GM18858 (cell line): Measurements from ENCODE around the gene BID.

Source experiments
- ATAC-seq: cut with Tn5 transposase; IDR thresholded peaks from one replicate; pipeline ENCODE4 v1.9.1; 2021; ENCODE audit not compliant: unreplicated experiment

The BID gene

DNA sequence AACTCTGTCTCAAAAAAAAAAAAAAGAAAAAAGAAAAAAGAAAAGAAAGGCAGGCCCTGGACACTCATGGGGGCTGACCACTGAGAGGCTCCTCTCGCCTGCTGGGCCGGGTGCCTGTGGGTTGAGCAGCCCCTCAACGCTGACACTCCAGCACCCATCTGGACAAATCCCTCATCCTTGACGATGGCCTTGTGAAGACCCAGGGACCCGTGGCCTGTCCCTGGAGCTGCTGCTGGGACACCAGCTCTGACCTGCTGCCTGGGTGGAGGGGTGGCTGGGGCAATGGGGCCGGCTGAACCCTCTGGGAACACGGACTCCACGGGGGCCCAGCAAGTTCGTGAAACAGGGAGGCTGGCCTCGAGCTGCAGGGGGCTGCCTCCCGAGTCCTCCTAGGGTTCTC, 10.5 kb upstream of the BID start:
- ATAC-seq = no peak

DNA sequence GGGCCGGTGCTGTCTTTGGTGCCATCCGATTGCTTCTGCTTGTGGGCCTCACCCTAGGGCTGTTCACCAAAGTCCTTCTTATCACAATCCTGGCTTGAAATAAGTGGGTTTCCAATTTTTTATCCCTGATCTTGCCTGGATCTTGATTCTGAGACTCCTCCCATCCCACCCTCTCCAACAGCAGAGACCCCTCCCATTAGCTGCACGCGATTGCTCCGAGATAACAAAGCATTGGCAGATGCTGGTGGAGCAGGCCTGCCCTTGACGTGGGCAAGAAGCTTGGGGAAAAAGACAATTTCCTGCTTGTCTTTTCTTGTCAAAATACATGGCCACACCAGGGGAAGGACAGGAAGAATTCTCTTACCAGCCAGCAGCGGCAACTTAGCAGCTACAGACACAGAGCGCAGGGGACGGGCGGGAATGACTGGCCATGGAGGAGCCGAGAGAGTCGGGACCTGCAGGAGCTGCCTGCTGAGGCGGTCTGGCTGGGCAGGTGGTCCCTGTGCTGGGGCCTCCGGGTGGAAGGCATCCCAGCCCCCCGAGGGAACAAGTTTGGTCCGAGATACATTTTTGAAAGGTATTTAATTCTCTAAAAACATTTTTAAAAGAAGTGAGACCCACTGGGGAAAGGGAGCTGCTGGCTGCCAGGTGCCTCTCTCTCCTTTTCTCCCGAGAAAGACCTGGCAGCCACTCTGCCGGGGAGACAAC, 9.7 kb upstream of the BID start:
- no peak for ATAC-seq

DNA sequence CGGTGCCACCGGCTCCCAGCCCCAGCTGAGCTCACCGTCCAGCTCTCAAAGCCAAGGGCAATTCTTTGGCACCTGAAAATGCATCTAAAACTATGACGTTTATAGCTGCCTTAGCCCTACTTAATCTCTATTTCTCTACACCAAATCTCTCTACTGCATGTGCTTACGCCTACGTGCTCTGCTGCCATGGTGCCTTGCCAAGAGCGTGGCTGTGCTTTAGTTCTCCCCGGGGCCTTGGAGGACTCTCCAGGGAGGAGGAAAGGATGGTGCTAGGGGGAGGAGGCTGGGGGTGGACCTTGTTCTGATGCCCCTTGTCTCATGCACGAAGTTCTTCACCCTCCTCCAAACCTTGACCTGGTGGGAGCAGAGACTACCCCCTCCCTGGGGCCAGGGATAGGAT, 9.0 kb upstream of the BID start:
- ATAC-seq = no peak

- ATAC-seq = no peak
Measured at GRCh38 chr22:17782621-17783020, 8.4 kb upstream of the BID start.

DNA sequence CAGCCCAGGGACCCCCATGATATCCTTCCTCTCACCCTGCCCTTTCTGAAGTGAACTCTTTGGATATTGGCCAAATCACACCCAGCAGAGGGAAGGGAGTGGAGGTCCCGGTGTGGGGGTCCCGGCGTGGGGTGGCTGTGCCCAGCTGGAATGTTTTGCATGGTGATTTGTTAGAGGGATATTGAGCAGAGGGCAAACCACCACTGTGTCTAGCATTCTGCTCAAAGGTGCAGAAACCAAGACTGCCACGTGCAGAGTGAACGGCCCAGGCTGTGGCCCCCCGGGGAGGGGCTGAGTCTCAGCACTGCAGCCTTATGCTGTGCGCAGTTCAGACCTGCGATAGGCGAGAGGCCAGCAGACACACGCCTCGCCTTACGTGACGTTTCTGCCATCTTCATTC, 7.9 kb upstream of the BID start:
- ATAC-seq = no peak

- peak; percentile 34 for ATAC-seq
Measured at GRCh38 chr22:17781319-17782031, 7.2 kb upstream of the BID start.

DNA sequence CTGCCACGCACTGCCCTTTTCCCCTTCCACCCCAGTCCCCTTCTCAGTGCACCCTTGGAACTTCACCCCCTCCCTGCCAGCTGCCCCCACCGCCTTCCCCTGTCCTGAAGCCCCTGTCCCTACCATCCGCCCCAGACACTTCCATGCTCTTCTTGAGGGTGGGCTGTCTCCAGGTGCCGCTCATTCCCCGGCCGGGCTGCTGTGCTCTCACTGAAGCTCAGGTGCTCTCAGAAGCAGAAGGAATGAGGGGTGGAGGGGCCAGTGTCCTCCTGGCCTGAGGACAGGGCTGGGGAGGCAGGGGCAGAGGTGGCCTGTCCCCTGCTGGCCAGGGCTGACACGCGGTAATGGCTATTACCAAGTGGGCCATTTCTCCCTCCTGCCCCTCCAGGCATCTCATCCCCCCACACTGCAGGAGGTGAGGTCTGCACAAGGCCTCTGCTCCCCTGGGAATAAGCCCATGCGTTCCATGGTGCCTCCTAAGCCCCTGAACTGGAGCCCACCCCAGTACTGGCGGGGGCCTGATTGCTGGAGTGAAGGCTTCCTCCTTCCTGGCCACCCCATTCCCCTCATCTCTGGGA, 6.6 kb upstream of the BID start:
- ATAC-seq = no peak

- no peak for ATAC-seq
Measured at GRCh38 chr22:17780116-17780740, 6.0 kb upstream of the BID start.

GRCh38 chr22:17779286-17780115, 5.2 kb upstream of the BID start:
- no peak for ATAC-seq

DNA sequence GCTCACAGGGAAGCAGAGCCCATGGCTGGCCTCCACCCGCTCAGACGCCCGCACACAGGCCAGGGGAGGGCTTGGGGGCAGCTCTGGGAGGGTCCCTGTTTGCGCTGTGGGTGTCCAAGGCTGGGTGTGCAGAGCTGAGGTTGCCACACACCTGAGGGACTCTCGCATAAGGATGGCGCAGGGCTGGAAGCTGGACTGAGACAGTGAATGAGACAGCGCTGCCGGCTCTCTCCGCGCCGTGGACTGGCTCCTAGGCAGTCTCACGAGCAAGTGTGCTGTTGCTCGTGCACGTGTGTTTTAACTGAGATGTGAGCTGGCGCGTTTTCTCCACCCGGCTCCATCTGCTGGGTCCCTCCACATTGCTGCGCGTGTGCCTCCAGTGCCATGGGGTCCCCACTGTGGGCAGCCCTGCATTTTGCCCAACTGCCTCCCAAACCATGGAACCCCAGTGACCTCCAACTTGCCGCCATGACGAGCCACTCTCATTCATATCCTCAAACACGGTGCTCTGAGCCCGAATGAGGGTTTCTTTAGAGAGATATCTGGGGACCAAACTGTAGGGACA, 4.2 kb upstream of the BID start:
- ATAC-seq = no peak

GRCh38 chr22:17777717-17778044, 3.4 kb upstream of the BID start:
- ATAC-seq = no peak

DNA sequence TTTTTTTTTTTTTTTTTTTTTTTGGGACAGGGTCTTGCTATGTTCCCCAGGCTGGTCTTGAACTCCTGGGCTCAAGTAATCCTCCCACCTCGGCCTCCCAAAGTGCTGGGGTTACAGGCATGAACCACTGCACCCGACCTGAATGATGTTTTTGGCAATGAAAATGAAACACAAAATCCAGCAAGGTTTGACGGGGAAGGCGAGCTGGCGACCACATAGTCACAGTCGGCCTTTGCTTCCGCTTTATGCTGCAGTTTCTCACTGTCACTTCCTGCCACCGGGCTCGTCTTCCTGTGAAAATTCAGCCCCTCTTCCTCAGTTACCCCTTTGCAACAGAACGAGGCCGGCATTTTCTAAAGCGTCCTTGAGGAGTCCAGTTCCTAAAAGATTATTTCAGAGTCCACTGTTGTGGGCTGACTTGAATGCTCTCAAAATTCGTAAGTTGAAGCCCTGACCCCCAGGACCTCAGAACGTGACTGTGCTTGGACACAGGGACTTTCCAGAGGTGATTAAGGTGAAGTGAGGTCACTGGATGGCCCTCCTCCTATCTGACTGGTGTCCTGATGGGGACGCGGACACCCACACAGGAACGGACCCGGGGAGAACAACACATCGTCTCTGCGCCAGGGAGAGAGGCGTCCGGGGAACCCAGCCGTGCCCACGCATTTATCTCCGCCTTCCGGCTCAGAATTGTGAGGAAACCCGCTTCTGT, 2.9 kb upstream of the BID start:
- ATAC-seq = no peak

DNA sequence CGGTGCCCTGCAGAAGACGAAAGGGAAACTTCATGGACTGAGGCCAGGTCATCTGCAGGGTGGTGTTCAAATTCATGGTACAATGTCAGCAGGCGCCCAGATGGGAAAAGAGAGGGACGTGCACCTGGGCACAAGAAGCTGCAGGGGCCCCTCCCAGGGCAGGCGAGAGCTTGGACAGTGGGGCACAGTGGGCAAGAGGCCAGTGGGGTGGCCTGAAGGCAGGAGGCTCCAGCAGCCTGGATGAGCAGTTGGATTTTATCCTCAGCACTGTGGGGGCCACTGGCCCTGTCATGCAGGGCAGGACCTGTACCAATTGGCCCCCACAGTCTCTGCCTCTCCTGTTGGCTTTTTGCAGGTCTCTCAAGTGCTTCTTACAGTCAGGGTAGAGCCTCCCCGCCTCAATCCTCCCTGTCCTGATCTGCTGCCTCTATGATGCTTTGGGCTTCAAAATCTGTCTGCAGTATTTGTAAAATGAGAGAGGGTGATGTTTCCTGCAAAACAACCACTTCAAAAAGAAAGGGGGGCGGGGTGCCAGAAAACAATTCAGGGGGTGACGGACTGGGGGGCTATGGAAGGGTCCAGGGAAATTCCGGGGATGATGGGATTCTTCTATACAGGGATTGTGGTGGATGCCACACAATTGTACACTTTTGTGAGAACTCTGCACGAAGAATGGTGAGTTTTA, 1.7 kb upstream of the BID start:
- ATAC-seq = no peak

DNA sequence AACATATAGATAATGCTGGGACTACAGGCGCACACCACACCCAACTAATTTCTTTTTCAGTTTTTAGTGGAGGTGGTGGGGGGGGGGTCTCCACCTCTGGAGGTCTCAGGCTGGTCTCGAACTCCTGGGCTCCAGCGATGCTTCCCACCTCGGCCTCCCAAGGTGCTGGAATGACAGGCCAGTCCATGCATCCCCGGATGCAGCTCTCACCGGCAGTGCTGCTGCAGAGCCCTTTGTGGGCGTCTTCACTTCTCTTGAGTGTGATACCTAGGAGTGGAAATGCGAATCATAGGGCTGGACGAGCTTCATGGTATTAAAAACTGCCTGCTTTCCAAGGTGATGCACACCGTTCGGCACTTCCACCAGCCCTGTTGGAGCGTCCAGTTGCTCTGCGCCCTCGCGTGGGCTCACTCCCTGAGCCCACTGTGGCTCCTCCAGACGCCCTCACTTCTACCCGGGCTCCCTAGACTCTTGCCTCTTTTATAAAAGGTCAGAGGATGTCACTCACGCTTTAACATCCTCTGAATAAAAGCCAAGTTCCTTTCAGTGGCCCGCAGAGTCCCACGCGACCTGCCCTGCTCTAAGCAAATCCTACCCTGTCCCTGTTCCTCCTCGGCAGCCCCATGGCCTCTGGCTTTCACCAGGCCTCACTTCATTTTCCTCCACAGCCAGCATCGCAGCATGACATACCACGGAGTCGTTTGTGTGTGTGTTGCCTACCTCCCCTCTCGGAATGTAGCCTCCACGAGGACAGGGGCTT, 837 bp upstream of the BID start:
- no peak for ATAC-seq

DNA sequence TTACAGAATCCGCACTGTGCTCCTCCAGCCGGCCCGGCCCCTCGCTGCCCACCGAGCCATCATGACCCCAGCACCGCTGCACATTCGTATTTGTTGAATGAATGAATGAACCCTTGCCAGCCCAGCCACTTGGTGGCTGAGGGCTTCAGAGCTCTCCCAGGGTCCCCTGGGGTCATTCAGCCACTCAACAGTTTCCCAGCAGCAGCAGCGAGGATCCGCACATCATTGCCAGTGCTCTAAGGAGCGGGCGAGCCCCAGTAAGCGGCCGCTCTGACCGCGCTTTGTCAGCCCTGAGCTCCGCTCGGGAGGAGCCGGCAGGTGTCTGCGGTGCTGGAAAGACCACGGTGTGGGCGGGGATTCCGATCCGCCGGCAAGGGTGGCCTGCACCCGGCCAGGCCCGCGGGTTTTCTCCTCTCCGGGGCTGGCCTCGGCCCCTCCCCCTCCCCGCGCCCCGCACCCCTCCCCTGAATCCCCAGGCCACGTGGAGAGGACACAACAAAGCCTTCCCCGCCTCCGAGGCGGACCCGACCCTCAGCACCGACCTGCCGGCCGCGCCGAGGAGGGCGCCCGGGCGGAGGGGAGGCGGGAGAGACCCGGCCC, 563 bp downstream of the BID start:
- no peak for ATAC-seq

DNA sequence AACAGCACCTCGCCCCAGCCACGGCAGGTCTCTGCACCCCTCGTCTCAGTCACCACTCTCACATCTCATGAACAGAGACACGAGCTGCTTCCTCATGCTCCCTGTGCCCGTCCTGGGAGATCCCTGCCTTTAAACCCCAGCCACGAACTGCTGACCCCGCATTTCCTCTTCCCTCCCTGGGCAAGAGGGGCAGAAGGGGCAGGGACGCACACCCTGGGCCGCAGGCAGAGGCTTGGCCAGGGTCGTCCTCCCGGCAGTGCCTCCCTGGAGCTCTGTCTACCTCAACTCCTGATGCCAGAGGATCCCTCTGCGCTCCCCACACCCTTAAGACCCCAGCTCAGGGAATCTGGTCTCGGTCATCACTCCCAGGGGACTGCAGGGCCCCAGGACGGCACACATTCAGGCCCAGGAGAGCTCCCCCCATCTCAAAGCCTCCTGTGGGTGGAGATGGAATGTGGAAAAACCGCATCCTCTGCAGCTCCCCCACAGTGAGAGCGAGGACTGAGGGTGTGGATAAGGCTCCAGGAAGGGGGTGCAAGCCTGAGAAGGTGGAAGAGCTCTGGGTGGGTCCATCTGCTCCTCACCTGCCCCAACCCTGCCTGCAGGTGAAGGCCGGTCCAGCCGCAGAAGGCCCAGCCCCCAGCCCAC, 1.2 kb downstream of the BID start:
- ATAC-seq = no peak

- ATAC-seq = no peak
Measured at GRCh38 chr22:17772249-17772957, 1.9 kb downstream of the BID start.
